GM12878 (cell line): ENCODE results near the gene STAG1. TPM values are rescaled to one million over a fixed set of nuclear protein-coding genes. Genes with fewer than 3 reads are reported as not detected.

Experiments used
- BMI1 ChIP-seq: fragments of 450-650 bp; IDR thresholded peaks from 2 replicates; pipeline ENCODE4 v1.6.1; 2016; ENCODE audit warnings: mild to moderate bottlenecking, moderate library complexity, borderline replicate concordance
- CBX5 ChIP-seq: sonication (generic); IDR thresholded peaks from 2 replicates; pipeline ENCODE4 v1.6.1; 2016; ENCODE audit warnings: low read depth, moderate library complexity, mild to moderate bottlenecking, inconsistent platforms
- FOXM1 ChIP-seq: IDR thresholded peaks from 2 replicates; pipeline ENCODE4 v1.6.1; 2012; ENCODE audit warnings: low read depth, mild to moderate bottlenecking, inconsistent platforms, low read length, moderate library complexity
- HDAC6 ChIP-seq: fragments of 200-600 bp; sonication (generic); IDR thresholded peaks from one replicate; pipeline ENCODE4 v1.8.0; 2017; ENCODE audit warnings: antibody characterized with exemption; ENCODE audit not compliant: unreplicated experiment
- SMAD5 ChIP-seq: IDR thresholded peaks from 2 replicates; pipeline ENCODE4 v1.6.1; 2016; ENCODE audit warnings: antibody characterized with exemption, low read depth
- ZBED1 ChIP-seq: IDR thresholded peaks from 2 replicates; pipeline ENCODE4 v1.6.1; 2016; ENCODE audit warnings: borderline replicate concordance
- polyA plus RNA-seq, 11 experiments: library from polyadenylated mRNA; depleted of rRNA in 4 of 11; unstranded in 6 of 11; stranded (reverse) in 5 of 11; fragments of >200 nt; fragmentation: Nextera tagmentation in 4 of 11; fragmentation: Illumina TruSeq in 1 of 11; extraction: Ambion mirVana in 4 of 11; extraction: Trizol in 1 of 11; gene quantifications; 1 replicate in 1 of 11; 2 replicates in 10 of 11; pipeline versions ENCODE4 v1.2.1 to v1.2.3, GENCODE V29; 2011 to 2016; ENCODE audit warnings: inconsistent platforms in 2 of 11, missing spikeins in 2 of 11, low read depth in 1 of 11
- total RNA-seq, 4 experiments: library from RNA; depleted of rRNA in 3 of 4; stranded (reverse); fragments of >200 nt in 3 of 4; fragmentation: Illumina TruSeq in 1 of 4; extraction: Trizol in 1 of 4; gene quantifications; 2 replicates each; pipeline versions ENCODE4 v1.2.1 to v1.2.3, GENCODE V29; 2013 to 2021
- TF ChIP-seq, protein P1 (sequence below): fragments of 450-650 bp; IDR thresholded peaks from 2 replicates; pipeline ENCODE4 v1.6.1; 2017; ENCODE audit warnings: mild to moderate bottlenecking, moderate library complexity
- TF ChIP-seq, protein P2 (sequence below): IDR thresholded peaks from 2 replicates; pipeline ENCODE4 v1.6.1; 2012; ENCODE audit warnings: mild to moderate bottlenecking, low read depth, low read length

Gene STAG1
- total and polyA plus RNA-seq, 10 of the 15 experiments (the other 5 are each of a cell fraction or from before 2014, with no cell fraction given): 4.4 to 30.1 (median 20.2) TPM

- TF ChIP-seq, protein P1, sequence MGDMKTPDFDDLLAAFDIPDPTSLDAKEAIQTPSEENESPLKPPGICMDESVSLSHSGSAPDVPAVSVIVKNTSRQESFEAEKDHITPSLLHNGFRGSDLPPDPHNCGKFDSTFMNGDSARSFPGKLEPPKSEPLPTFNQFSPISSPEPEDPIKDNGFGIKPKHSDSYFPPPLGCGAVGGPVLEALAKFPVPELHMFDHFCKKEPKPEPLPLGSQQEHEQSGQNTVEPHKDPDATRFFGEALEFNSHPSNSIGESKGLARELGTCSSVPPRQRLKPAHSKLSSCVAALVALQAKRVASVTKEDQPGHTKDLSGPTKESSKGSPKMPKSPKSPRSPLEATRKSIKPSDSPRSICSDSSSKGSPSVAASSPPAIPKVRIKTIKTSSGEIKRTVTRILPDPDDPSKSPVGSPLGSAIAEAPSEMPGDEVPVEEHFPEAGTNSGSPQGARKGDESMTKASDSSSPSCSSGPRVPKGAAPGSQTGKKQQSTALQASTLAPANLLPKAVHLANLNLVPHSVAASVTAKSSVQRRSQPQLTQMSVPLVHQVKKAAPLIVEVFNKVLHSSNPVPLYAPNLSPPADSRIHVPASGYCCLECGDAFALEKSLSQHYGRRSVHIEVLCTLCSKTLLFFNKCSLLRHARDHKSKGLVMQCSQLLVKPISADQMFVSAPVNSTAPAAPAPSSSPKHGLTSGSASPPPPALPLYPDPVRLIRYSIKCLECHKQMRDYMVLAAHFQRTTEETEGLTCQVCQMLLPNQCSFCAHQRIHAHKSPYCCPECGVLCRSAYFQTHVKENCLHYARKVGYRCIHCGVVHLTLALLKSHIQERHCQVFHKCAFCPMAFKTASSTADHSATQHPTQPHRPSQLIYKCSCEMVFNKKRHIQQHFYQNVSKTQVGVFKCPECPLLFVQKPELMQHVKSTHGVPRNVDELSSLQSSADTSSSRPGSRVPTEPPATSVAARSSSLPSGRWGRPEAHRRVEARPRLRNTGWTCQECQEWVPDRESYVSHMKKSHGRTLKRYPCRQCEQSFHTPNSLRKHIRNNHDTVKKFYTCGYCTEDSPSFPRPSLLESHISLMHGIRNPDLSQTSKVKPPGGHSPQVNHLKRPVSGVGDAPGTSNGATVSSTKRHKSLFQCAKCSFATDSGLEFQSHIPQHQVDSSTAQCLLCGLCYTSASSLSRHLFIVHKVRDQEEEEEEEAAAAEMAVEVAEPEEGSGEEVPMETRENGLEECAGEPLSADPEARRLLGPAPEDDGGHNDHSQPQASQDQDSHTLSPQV: no peak
- TF ChIP-seq BMI1 (no peak), CBX5 (no peak), ZBED1 (no peak), FOXM1 (no peak), HDAC6 (no peak), SMAD5 (no peak)
- TF ChIP-seq, protein P2, sequence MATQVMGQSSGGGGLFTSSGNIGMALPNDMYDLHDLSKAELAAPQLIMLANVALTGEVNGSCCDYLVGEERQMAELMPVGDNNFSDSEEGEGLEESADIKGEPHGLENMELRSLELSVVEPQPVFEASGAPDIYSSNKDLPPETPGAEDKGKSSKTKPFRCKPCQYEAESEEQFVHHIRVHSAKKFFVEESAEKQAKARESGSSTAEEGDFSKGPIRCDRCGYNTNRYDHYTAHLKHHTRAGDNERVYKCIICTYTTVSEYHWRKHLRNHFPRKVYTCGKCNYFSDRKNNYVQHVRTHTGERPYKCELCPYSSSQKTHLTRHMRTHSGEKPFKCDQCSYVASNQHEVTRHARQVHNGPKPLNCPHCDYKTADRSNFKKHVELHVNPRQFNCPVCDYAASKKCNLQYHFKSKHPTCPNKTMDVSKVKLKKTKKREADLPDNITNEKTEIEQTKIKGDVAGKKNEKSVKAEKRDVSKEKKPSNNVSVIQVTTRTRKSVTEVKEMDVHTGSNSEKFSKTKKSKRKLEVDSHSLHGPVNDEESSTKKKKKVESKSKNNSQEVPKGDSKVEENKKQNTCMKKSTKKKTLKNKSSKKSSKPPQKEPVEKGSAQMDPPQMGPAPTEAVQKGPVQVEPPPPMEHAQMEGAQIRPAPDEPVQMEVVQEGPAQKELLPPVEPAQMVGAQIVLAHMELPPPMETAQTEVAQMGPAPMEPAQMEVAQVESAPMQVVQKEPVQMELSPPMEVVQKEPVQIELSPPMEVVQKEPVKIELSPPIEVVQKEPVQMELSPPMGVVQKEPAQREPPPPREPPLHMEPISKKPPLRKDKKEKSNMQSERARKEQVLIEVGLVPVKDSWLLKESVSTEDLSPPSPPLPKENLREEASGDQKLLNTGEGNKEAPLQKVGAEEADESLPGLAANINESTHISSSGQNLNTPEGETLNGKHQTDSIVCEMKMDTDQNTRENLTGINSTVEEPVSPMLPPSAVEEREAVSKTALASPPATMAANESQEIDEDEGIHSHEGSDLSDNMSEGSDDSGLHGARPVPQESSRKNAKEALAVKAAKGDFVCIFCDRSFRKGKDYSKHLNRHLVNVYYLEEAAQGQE: no peak
These were observed 94.7 kb downstream of the STAG1 start (continued) for GRCh38 chr3:136657526-136657925.
